C4-2B (cell line): Measurements from ENCODE around the gene ASB10.

Experiments used
- H3K27ac ChIP-seq: fragments of 450-650 bp; 2 replicates; pipeline ENCODE4 v1.5.1; 2017
- CTCF ChIP-seq: fragments of 450-650 bp; conservative IDR thresholded peaks from 2 replicates; pipeline ENCODE4 v1.5.1; 2017; ENCODE audit warnings: mild to moderate bottlenecking
- ZFX ChIP-seq: fragments of 450-650 bp; IDR thresholded peaks from 2 replicates; pipeline ENCODE4 v1.6.1; 2017

ASB10 gene

DNA sequence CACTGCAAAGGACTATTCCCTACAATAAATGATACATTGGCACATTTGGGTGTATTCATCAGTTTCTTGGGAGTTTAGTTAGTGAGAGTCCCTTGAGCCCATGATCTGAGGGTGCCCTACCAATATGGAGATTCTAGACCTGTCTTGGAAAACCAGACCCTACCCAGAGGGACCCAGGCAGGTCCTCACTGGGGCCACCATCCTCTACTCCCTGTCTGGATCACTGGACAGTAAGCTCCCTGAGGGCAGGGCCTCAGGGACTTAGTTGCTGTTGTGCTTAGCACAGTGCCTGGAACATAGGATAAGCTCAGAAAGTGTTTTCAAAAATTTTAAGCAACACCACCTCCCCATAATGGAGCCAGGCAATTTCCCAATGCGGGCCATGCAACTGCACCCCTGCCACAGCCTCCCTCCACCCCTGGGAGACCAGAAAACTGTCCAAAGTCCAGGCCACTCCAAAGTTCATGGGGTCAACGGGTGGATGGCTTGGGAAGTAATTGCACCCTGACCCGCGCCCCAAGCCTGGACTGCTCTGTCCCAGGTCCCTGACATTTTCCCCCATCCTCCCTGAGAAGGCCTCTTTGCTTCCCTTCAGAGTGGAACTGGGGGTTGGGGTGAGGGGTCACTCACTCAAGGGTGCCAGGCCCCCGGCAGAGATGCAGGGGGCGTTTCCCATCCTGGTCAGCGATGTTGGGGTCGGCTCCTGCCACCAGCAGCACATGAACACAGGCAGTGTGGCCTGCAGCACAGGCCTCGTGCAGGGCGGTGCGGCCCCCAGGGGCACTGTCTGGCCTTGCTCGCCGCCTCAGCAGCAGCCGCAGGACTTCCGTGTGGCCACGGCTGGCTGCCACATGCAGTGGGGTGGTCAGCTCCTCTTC is 1.0 kb downstream of the ASB10 start:
- H3K27ac ChIP-seq: no peak overlapping the region
- no peak for TF ChIP-seq ZFX
- no peak for TF ChIP-seq CTCF

DNA sequence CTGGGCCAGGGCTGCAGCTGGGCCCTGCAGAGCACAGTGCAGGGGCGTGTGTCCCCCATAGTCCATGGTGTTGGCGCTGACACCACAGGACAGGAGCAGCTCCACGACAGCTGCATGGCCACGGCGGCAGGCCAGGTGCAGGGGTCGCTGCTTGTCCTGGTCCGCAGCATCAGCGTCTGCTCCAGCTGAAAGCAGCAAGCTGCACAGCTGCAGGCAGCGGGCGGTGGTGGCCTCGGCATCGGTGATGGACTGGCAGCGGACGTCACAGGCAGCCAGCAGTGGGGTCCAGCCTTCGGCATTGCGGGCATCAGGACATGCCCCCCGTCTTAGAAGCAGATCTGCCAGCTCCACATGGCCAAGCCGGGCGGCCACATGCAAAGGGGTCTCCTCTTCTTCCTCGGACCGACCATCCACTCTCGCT is 6.0 kb downstream of the ASB10 start:
- no peak overlapping the region for H3K27ac ChIP-seq
- TF ChIP-seq CTCF (no peak), ZFX (no peak)

GRCh38 chr7:151179946-151180345 is 7.1 kb downstream of the ASB10 start:
- H3K27ac ChIP-seq: no peak overlapping the region
- TF ChIP-seq ZFX (no peak), CTCF (no peak)

DNA sequence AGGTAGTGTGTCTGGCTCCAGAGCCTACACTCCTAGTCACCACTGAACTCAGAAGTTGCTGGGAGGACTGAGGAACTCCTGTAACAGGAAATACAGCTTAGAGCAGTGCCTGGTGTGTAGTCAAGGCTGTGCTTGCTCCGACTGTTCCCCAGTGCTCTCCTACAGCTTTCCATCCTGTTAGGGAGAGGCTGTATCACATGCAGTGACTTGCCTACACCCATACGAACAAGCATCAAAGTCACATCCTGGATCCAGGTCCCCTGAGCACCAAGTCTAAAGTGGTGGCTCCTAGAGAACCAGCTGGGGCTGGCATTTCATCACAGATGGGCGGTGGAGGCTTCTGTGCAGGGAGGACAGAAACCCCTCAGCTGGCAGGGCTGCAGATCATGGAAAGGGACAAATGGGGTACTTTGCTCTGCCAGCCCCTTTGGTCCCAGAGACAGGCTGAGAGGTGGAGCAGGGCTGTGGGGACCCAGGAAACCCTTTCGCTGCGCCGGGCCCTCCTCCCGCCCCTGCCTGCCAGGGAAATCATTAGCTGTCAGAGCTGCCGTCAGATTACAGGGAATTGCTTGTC is 7.7 kb downstream of the ASB10 start:
- no peak for TF ChIP-seq CTCF
- TF ChIP-seq ZFX: no peak

GRCh38 chr7:151178831-151179230 is 8.2 kb downstream of the ASB10 start:
- no peak overlapping the region for H3K27ac ChIP-seq
- TF ChIP-seq ZFX (no peak), CTCF (no peak)

More for the DNA sequence above, 7.7 kb downstream of the ASB10 start:
- no peak overlapping the region for H3K27ac ChIP-seq

GRCh38 chr7:151178236-151178635 is 8.8 kb downstream of the ASB10 start:
- TF ChIP-seq CTCF (no peak), ZFX (no peak)
- H3K27ac ChIP-seq: no peak overlapping the region

- TF ChIP-seq ZFX: no peak
- no peak for TF ChIP-seq CTCF
- H3K27ac ChIP-seq: no peak overlapping the region
These were observed 9.7 kb downstream of the ASB10 start for GRCh38 chr7:151177310-151177709.
